CD4-positive, alpha-beta T cell treated with Interferon gamma for 1 hour (primary cell): Measurements from ENCODE around the gene ZNF219.

Experiments used
- DNase-seq: peaks from one replicate; pipeline ENCODE4 v3.0.0-alpha.2; 2020

The ZNF219 gene

DNA sequence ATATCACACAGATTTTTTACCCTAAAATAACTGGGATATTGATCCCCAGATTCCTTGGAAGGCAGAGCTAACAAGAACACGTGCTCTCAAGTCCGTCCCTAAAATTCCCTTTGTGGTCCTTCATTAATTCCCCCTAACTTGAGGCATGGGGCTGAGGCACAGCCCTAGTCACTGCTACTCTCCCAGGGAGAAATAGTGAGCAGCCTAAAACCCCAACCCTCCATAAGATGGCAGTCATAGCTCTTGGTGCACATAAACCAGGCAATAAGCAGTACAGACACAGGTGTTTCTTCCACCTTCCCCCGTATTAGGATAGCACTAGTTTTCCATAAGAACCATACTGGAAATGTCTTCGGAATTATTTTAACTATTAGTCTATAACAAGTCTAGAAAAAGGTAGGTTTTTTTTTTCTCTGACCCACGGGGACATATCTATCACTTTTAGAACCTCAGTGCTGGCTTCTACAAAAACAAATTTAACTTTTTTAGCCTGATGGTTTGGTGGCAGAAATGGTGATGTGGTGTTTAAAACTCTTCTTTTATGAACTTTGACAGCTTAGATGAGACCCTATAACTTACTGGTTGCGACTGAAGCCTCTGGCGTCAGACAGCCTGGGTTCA lies 31.5 kb downstream of the ZNF219 start:
- no peak for DNase-seq

DNA sequence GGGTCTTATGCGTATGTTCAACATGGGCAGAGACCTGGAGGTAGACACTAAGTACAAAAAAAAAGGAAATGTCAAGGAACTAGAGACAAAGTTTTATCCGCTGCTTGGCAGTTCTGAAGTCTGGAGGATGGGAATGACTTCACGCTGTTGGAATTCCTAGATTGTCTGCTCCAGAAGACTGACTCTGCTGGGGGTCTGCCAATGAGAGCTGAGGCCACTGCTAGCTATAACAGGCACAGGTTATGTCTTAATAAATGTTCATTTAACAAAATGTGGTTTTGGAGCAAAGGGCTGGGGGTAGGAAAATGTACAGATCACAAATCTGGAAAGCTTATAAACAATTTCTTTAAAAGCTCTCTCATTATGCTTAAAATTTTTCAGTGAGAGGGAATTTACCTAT lies 35.0 kb downstream of the ZNF219 start:
- no peak for DNase-seq

DNA sequence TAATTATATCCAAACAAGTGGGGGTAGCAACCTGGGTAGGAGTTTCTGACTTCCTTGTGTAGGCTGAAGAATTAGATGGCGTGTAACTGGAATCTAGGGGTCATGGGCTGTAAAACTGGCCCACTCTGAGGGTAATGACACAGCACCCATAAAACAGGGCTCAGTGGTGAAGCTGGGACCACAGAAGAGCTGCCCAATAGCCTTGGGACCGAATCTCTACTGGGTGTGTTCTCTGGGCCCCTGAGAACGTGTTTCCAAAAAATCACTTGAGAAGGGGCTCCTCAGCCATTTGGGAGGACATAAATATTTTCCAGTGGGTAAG lies 37.1 kb downstream of the ZNF219 start:
- DNase-seq, result no peak

DNA sequence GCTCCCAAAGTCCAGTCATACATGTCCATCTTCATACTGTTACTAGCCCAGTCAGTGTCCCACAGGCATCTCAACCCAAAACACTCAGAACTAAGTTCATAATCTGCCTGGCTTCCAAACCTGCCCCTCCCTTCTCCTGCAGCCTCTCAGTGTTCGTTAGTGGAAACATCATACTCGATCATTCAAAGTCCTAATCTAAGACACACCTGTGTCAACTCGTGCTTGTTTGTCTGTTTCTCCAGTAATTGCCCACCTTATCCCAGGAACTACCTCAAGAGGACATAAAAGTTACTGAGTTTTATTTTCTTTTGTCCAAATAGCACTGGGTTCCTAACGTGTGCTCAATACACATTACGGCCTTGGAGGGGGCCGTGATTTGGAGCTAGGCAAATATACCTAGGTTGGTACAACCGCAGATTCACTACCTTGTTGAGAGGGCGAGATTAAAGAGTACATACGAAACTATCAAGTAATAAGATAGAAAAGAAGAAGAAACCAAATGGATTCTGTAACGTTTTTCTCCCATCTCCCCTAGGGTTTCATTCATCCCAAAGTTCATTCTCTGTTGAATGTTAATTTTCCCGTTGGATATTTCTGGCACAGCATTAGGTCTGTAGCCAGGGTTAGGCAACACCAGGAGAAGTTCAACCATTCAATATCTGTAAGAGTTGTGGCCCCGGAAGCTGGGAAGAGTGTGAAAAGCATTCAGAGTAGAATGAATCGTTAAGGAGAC lies 37.7 kb downstream of the ZNF219 start:
- no peak for DNase-seq

DNA sequence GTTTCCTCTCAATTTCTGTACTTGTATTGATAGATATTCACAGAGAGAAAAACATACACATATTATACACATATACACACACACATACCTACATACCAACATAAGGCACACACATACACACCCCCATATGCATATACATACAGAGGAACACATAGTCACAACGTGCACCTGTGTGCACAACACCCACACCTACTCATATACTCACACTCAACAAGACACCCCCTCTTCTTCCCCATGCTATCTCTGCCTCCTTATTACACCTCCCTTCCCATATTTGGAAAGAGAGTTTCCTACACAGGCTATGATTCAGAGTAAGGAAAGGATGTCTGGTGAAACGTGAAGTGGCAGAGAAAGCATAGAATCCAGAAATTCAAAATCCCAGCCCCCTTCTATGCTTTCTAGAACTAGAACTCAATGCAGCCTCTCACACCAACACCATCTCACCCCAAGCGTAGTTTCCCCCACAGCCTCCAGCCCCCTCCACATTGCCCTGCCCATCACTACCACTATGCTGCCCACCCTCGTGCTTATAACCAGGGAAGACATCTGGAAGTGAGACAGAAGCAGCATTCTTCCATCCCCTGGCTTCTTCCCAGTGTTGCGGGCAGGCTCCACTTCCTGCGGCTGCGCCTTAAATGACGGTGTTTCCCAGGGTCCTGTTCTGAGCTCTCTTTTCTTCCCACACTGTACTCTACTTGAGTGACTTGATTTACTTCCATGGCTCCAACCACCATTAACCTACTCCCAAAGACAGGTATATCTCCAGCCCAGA lies 38.4 kb downstream of the ZNF219 start:
- DNase-seq, result no peak

DNA sequence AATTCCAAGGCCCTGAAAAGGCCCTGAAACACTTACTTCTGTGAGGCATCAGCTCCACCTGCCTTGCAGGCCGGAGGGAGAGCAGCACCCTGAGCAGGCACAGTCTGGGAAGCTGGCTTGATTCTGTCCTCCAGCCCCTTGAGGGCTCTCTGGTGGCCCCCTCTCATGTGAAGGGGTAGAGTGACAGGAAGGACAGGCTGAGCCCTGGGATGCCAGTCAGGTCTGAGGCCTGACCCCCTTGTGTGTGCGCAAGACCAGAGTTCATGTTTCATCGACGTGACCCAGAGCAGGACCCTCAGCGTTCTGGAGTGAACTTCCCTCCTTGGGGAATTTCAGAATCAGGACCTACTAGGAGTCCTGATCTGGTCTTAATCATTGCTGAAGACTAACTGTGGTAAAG lies 39.6 kb downstream of the ZNF219 start:
- no peak for DNase-seq

DNA sequence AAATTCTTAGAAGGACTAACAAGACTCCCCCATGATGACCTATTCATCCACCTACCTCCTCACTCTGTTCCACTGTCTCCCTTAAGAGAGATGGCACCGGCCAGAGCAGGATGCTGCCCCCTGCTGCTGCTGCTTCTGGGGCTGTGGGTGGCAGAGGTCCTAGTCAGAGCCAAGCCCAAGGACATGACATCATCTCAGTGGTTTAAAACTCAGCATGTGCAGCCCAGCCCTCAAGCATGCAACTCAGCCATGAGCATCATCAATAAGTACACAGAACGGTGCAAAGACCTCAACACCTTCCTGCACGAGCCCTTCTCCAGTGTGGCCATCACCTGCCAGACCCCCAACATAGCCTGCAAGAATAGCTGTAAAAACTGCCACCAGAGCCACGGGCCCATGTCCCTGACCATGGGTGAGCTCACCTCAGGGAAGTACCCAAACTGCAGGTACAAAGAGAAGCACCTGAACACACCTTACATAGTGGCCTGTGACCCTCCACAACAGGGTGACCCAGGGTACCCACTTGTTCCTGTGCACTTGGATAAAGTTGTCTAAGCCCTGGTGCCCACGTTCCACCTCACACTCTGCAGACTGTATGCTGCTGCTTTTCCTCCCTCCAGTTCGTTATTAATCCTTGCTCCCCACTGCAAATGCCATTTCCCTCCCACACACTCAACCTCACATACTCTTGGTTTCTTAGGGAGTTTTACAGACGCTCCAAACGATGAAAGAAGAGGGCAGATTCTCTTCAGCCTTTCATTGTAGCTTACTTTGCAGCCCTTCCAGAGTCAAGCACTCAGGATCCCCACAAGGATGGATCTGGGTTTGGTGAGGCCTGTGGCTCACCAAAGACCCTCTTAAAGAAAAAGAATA lies 40.4 kb downstream of the ZNF219 start, which contains the start of gene RNASE8:
Gene RNASE8 (plus strand): TSS at position 20 of the 873 bp plus-strand sequence. CDS start 71 bp downstream, at position 91.
- no peak for DNase-seq

DNA sequence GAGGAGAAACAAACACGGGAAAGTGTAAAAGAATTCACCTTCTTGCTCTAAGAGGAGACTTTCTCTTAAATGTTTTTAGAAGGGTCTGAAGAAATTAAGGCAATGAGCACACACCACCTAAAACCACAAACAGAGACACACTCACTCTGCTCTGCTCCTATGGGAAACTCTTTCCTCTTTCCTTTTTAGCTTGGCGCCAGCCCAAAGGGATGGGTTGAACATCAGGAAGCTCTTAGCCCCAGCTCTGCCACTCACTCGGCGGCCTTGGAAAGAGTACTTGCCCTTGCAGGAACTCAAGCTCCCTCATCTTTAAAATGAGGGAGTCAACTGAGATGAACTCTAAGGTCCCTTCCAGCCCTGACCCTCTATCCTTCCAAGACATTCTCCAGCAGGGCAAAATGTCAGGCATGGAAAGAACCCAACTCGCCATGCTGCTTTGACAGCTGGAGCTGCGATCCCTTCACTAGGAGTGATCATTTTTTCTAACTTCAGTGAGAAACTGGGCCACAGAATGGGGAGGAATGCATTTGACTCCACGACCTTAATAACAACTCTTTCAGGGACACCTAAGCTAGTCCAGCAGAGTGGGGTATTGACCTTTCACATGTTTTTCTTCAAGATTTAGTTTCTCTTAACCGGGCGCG lies 41.8 kb downstream of the ZNF219 start:
- DNase-seq, result no peak

DNA sequence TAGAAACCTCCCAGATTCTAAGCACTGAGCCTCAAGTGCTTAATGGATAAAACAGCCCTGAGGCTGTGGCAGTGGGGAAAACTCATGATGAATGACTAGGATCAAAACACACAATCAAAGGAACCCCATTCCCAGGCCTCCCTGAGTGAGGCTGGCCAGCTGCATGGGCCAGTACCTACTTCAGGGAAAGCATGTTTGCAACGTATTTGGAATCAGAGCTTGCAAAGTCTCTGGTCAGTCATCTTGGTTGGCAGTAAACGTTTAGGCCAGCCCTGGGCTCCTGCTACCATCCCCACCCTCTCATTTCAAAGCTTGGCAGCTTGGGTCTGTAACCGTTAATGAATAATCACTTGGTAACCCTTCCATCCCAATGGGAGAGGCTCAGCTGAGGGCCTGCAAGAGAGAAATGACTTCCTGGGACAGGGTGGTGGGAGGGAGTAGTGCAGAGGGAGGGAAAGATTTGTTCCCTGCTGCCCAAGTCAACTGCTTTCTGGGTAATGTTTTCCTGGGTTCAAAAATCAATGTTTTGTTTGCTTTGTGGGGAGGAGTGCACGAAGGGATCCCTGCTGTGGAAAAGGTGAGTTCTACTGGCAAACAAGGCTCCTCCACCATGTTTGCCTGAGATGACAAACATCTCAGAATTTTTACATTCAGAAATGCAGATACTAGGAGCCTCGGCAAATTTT lies 42.9 kb downstream of the ZNF219 start:
- no peak for DNase-seq

DNA sequence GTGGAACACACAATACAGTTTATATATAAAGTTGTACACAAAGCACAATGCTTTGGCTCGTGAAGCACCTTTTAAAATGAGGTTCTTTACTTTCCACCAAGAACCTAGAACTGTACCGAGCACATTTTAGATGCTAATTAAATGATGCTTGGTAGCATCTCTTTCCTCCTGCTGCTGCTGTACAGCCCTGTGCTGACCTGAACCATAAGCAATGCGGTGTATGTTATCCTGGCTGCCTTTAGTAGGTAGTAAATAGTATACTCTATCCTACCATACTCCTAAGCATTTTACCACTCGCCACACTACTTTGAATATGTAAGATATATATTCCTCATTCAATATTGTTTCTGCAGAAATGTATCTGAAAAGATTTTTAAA lies 43.7 kb downstream of the ZNF219 start:
- DNase-seq, result no peak

DNA sequence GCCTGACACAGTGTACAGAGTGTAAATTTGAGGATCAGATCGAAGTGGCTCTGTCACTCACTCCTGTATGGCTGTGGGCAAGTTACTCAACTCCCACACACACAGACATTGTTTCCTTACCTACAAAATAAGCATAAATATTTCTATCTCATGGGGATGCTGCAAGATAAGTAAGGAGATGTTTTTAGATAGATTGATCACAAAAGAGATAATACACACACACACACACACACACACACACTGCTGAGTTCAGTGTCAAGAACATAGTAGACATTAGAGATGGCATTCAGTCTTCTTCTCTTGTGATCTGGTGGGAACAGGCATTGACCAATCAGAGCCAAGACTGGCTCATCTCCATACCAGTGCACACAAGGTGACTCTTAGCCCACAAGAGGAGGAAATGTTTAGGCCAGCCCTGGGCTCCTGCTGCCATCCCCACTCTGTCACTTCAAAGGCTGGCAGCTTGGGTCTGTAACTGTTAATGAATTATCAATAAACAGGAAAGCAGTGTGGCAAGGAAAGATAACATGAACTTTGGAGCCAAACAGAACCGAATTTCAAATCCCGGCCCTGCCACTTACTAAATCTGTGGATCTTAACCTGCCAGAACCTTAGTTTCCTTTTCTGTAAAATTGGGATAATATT lies 44.2 kb downstream of the ZNF219 start:
- DNase-seq, result no peak

DNA sequence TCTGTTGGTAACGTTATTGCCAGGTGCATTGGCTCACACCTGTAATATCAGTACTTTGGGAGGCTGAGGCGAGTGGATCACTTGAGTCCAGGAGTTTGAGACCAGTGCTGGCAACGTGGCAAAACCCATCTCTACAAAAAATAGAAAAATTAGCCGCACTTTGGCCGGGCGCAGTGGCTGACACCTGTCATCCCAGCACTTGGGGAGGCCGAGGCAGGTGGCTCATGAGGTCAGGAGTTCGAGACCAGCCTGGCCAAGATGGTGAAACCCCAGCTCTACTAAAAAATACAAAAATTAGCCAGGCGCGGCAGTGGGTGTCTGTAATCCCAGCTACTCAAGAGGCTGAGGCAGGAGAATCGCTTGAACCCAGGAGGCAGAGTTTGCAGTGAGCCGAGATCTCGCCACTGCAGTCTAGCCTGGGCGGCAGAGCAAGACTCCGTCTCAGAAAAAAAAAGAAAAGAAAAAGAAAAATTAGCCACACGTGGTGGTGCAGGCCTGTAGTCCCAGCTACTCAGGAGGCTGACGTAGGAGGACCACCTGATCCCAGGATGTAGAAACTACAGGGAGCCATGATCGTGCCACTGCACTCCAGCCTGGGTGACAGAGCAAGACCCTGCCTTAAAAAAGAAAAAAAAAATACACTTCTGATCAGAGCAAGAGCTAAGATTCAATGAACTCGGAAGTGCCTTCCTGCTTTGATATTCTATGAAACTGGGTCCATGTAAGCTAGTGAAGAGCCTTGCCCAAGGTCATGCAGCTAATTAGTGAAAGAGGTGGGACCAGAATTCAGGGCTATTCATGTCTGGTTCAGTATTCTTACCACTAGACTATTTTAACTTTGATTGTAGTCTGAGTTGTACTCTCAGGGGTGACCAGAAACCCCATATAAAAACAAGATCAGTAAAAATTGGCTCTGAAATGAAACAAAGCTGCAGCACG lies 45.0 kb downstream of the ZNF219 start:
- no peak for DNase-seq

DNA sequence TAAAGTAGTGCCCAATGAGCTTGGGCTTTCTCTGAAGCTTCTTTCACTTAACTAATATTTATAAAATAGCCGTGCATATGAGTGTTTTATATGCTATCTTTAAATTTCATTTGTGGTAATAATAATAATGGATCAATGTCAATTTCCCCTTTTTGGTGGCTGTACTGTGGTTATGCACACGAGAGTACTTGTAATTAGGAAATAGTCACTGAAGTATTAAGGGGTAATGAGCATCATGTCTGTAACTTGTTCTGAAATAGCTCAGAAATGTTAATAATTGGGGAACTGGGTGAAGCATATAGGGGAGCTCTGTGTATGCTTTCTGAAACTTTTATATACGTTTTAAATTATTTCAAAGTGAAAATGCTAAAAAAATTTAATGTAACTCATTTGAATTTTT lies 47.9 kb downstream of the ZNF219 start:
- DNase-seq, result no peak

DNA sequence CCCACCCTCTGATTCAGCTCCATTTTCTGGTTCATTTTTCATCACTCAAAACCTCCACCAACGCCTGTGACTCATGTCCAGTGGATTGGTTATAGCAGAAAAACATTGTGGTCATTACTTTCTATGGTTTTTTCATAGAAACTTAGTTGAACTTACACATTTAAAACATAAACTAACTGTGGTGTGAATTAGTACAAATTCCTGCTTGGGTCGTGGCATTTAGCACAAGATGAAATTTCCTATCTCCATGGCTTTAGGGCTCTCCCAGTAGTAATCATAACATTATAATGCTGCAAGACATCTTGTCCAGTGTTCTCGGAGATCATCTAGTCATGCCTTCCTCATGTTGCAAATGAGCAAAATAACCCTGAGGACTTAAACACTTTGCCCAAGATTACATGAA lies 49.2 kb downstream of the ZNF219 start:
- no peak for DNase-seq

DNA sequence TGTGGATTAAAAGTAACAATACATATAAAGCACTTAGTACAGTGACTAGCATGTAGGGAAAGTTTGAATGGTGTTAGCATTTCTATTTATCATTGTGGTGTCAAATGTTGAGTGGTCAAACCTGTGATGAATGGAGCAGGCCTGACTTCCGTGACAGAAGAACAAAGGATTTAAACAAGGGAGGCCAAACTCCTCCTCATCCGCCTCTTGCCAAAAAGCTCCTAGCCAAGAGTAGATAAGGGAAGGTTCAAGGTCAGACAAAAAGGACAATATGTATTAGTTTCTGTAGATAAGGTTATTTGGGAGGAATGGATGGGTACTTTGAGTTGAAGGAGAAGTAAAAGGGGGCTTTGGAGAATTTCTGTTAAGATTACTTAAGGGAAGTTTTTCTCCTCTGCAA lies 49.8 kb downstream of the ZNF219 start:
- no peak for DNase-seq

DNA sequence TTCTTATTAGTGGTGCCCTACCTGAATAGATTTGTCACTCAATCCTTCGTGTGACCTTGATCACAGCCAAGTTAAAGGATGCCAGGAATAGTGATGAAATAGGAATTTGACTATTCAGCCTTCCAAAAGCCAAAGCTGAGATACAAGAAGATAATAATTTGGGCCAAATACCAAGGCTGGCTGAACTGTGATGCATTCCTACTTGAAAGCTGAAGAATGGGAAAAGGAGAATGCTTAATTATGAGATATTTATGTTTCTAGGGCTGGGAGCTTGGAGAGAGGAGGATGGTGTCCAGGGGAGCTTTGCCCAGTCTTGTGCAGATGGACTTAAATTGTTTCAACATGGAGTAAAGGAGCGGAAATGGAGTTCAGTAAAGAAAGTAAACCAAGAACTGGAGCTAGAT lies 51.1 kb downstream of the ZNF219 start:
- DNase-seq, result no peak

DNA sequence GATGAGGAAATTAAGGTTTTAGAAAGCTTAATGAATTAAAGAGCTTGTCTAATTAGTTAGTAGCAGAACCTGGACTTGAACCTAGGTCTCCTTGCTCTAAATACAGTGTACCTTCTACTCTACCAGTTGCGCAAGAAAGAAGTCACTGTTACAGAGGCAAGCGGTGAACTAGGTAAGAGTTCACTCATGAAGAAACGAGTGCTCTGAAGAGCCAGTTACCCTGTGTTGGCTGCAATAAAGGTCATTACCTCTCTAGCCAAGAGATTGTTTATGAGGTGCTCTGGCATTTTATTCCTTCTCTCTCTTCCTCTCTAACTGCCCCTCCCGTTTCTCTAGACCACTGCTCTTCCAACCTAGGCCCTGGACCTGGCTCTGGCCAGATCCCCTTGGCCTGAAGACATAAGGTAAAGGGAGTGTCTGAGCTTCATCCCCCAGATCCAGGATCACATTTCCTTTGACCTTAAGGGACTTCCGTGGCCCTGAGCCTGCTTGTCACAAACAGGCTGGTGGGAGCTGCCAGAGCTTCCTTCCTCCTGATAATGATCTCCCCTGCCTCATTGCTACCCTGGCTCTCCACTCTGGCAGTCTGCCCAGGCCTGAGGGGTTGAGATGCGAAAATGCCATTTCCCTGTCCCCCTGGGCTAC lies 54.4 kb downstream of the ZNF219 start:
- DNase-seq, result no peak

DNA sequence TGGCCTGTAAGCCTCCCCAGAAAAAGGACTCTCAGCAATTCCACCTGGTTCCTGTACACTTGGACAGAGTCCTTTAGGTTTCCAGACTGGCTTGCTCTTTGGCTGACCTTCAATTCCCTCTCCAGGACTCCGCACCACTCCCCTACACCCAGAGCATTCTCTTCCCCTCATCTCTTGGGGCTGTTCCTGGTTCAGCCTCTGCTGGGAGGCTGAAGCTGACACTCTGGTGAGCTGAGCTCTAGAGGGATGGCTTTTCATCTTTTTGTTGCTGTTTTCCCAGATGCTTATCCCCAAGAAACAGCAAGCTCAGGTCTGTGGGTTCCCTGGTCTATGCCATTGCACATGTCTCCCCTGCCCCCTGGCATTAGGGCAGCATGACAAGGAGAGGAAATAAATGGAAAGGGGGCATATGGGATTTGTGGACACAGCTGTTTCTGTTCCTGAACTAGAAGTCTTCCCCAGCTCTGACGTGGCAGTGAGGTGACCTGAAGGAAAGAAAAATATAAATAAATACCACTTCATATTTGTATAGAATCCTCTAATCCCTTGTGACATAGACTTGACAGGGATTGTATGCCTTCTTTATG lies 55.0 kb downstream of the ZNF219 start:
- DNase-seq, result no peak

DNA sequence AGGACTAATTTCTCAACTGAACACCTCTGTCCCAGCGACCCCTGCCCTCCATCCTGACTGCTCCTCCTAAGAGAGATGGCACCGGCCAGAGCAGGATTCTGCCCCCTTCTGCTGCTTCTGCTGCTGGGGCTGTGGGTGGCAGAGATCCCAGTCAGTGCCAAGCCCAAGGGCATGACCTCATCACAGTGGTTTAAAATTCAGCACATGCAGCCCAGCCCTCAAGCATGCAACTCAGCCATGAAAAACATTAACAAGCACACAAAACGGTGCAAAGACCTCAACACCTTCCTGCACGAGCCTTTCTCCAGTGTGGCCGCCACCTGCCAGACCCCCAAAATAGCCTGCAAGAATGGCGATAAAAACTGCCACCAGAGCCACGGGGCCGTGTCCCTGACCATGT lies 55.5 kb downstream of the ZNF219 start:
- no peak for DNase-seq
